ENCODE measurements around the gene KHDC3L. TPM values are rescaled to one million over a fixed set of nuclear protein-coding genes. Genes with fewer than 3 reads are reported as not detected.

The KHDC3L gene
- total RNA-seq (not detected), polyA plus RNA-seq (not detected)

- no peaks in the 10 kb centered on the region for H3K36me3 ChIP-seq
- H3K4me1 ChIP-seq: no peaks in the 10 kb centered on the region
- intact Hi-C loops (cut with DNase I): no loop called here
- no peak for DNase-seq
- H3K27me3 ChIP-seq: no peaks in the 10 kb centered on the region
- TF ChIP-seq EP300 (IDR thresholded peaks at IDR 0.05): no peak
- TF ChIP-seq, protein P1, sequence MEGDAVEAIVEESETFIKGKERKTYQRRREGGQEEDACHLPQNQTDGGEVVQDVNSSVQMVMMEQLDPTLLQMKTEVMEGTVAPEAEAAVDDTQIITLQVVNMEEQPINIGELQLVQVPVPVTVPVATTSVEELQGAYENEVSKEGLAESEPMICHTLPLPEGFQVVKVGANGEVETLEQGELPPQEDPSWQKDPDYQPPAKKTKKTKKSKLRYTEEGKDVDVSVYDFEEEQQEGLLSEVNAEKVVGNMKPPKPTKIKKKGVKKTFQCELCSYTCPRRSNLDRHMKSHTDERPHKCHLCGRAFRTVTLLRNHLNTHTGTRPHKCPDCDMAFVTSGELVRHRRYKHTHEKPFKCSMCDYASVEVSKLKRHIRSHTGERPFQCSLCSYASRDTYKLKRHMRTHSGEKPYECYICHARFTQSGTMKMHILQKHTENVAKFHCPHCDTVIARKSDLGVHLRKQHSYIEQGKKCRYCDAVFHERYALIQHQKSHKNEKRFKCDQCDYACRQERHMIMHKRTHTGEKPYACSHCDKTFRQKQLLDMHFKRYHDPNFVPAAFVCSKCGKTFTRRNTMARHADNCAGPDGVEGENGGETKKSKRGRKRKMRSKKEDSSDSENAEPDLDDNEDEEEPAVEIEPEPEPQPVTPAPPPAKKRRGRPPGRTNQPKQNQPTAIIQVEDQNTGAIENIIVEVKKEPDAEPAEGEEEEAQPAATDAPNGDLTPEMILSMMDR (IDR thresholded peaks at IDR 0.05): no peak
- no peak for TF ChIP-seq POLR2AphosphoS5 (IDR thresholded peaks at IDR 0.05)
- no peak for TF ChIP-seq POLR2A (IDR thresholded peaks at IDR 0.05)
- 91 to 93% methylated on average over 23 of the region's 23 CpGs for WGBS, 2 donors
- no peaks in the 10 kb centered on the region for H3K9me3 ChIP-seq
- no peak within 1 kb of the TSS for H3K4me3 ChIP-seq
- no peak within 1 kb of the TSS for H3K27ac ChIP-seq
These were observed at the start of gene KHDC3L for GRCh38 chr6:73362358-73362757. Gene KHDC3L, plus strand, starts transcription at chr6:73362658. Its CDS starts 72 bp downstream, at chr6:73362730.

- Histone ChIP-seq H3K9me3 (no peaks in the 10 kb centered on the region), H3K4me3 (peak overlapping the region in 2 of 4 donors; percentile 22 to 28), H3K27ac (no peak overlapping the region), H3K27me3 (peaks cover 6 to 30% (median 13%) of the 10 kb centered on the region in 3 donors), H3K4me1 (peaks cover 0 to 14% (median 8%) of the 10 kb centered on the region in 4 donors), H3K36me3 (no peaks in the 10 kb centered on the region)
- DNase-seq: no peak
- TF ChIP-seq POLR2A (IDR thresholded peaks at IDR 0.05) (no peak), POLR2AphosphoS5 (IDR thresholded peaks at IDR 0.05) (no peak), EP300 (IDR thresholded peaks at IDR 0.05) (no peak)
- TF ChIP-seq, protein P1 (IDR thresholded peaks at IDR 0.05): no peak
- WGBS, 2 donors: 20 to 42% methylated on average over 61 of the region's 61 CpGs
- intact Hi-C loops (cut with DNase I): no loop called here
These were observed 47.6 kb upstream of the KHDC3L start for GRCh38 chr6:73314577-73315492.

GRCh38 chr6:73323323-73323722 lies 39.1 kb upstream of the KHDC3L start:
- Histone ChIP-seq H3K27ac (no peak overlapping the region), H3K4me3 (no peak overlapping the region), H3K9me3 (no peaks in the 10 kb centered on the region), H3K27me3 (no peaks in the 10 kb centered on the region), H3K36me3 (no peaks in the 10 kb centered on the region), H3K4me1 (no peaks in the 10 kb centered on the region)
- no peak for TF ChIP-seq POLR2A (IDR thresholded peaks at IDR 0.05)
- TF ChIP-seq, protein P1 (IDR thresholded peaks at IDR 0.05): no peak
- no peak for TF ChIP-seq EP300 (IDR thresholded peaks at IDR 0.05)
- TF ChIP-seq POLR2AphosphoS5 (IDR thresholded peaks at IDR 0.05): no peak
- DNase-seq: no peak
- WGBS, 2 donors: 93 to 94% methylated on average over 2 of the region's 2 CpGs
- intact Hi-C loops (cut with DNase I): no loop called here

DNA sequence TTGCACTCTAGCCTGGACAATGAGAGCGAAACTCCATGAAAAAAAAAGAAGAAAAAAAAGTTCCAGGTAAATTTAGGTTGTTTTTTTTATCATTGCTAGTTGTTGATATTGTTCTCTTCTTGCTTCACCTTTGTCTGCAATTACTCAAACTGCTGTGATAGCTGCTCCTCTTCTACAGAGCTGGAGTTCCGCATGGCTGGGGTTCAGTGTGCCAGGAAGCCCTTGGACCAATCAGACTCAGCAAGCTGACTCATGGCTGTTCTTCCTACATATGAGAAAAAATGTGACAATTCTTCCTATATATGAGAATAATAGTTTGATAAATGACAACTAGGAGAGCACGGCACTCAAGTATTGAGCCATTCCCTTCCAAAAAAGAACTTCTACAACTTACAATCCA lies 36.8 kb upstream of the KHDC3L start:
- Histone ChIP-seq H3K27ac (no peak overlapping the region), H3K4me1 (no peaks in the 10 kb centered on the region), H3K27me3 (no peaks in the 10 kb centered on the region), H3K4me3 (no peak overlapping the region), H3K36me3 (no peaks in the 10 kb centered on the region), H3K9me3 (no peaks in the 10 kb centered on the region)
- TF ChIP-seq POLR2AphosphoS5 (IDR thresholded peaks at IDR 0.05) (no peak), EP300 (IDR thresholded peaks at IDR 0.05) (no peak), POLR2A (IDR thresholded peaks at IDR 0.05) (no peak)
- TF ChIP-seq, protein P1 (IDR thresholded peaks at IDR 0.05): no peak
- intact Hi-C loops (cut with DNase I): loop anchor here (1.0 kb wide), 1 partner anchor 39 kb away; no protein-coding TSS in a partner anchor
- no peak for DNase-seq
- 86 to 91% methylated on average over 3 of the region's 3 CpGs for WGBS, 2 donors

Data from sigmoid colon (tissue), 7 donors.